Thyroid gland (tissue), 4 donors: ENCODE data around the gene DSCAM. TPM values are rescaled to one million over a fixed set of nuclear protein-coding genes. Genes with fewer than 3 reads are reported as not detected.

Experiments
- DNase-seq, 2 donors: peaks; one replicate each; pipeline ENCODE4 v3.0.0-alpha.2; 2019
- H3K27ac ChIP-seq, 3 donors: fragments of 200-600 bp; sonication (generic); 1 replicate in 2 of 3; 2 replicates in 1 of 3; pipeline ENCODE4 v1.5.1; 2016 to 2019; ENCODE audit warnings: mild to moderate bottlenecking in 1 of 3, moderate library complexity in 1 of 3
- H3K27me3 ChIP-seq: fragments of 200-600 bp; sonication (generic); one replicate; pipeline ENCODE4 v1.5.1; 2019
- H3K36me3 ChIP-seq, 2 donors: fragments of 200-600 bp; sonication (generic); one replicate each; pipeline ENCODE4 v1.5.1; 2016 to 2019
- H3K4me1 ChIP-seq, 2 donors: fragments of 200-600 bp; sonication (generic); one replicate each; pipeline ENCODE4 v1.5.1; 2017 to 2019
- H3K4me3 ChIP-seq, 3 donors: fragments of 200-600 bp; sonication (generic); replicated peaks in 1 of 3; 1 replicate in 2 of 3; 2 replicates in 1 of 3; pipeline ENCODE4 v1.5.1; 2016; ENCODE audit warnings: mild to moderate bottlenecking in 1 of 3
- H3K9me3 ChIP-seq: fragments of 200-600 bp; sonication (generic); one replicate; pipeline ENCODE4 v1.5.1; 2017
- CTCF ChIP-seq, 6 experiments: fragments of 200-600 bp in 3 of 6; fragments of 450-650 bp in 3 of 6; sonication (generic) in 3 of 6; IDR thresholded peaks; one replicate each; pipeline ENCODE4 v1.5.1; 2016 to 2019; ENCODE audit warnings: antibody characterized with exemption in 6 of 6, mild to moderate bottlenecking in 2 of 6, inconsistent platforms in 1 of 6, moderate library complexity in 1 of 6
- POLR2A ChIP-seq, 2 donors: fragments of 450-650 bp; IDR thresholded peaks; one replicate each; pipeline ENCODE4 v1.6.1; 2017; ENCODE audit warnings: antibody characterized with exemption in 2 of 2, mild to moderate bottlenecking in 2 of 2, moderate library complexity in 1 of 2
- WGBS, 2 donors: methylation state at CpG; one replicate each; pipeline ENCODE4 v1.1.5; 2017; 5-methylcytosine and 5-hydroxymethylcytosine counted together
- intact Hi-C: fragments of 100-400 bp; cut with DNase I; formaldehyde crosslinking; loops from one replicate; pipeline ENCODE4 v1.15.1; 2023
- total RNA-seq, 4 donors: library from RNA; depleted of rRNA; stranded (reverse); fragments of >200 nt; gene quantifications; one replicate each; pipeline ENCODE4 v1.2.3, GENCODE V29; 2016

Gene DSCAM
- total RNA-seq, 4 donors from 2014 or later = 0.20 TPM; not detected in 3

DNA sequence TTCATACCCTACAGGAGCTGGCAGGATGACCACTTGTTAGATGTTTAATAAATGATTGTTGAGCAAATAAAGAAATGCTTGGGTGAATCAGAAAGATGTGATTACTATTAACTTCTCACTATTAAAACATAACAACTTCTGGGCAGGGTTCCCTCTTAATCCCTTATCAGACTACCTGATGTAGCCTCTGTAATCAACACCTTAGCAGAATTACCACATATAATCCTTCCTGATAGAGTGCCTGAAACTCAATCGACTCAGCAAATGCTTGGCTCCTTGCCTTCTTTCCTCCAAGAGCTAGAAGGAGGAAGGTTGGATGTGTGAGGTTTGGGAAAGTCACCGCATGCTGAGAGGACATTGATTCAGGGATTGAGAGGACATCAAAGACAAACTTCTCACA lies 34.8 kb upstream of the DSCAM start:
- Histone ChIP-seq H3K4me1 (no peaks in the 10 kb centered on the region), H3K36me3 (no peaks in the 10 kb centered on the region), H3K27me3 (no peaks in the 10 kb centered on the region), H3K27ac (no peak overlapping the region), H3K4me3 (no peak overlapping the region), H3K9me3 (no peaks in the 10 kb centered on the region)
- intact Hi-C loops = no loop called here
- 66 to 71% methylated on average over 2 of the region's 2 CpGs for WGBS, 2 donors
- DNase-seq = no peak
- TF ChIP-seq POLR2A (IDR thresholded peaks at IDR 0.05) (no peak), CTCF (IDR thresholded peaks at IDR 0.05) (no peak)

DNA sequence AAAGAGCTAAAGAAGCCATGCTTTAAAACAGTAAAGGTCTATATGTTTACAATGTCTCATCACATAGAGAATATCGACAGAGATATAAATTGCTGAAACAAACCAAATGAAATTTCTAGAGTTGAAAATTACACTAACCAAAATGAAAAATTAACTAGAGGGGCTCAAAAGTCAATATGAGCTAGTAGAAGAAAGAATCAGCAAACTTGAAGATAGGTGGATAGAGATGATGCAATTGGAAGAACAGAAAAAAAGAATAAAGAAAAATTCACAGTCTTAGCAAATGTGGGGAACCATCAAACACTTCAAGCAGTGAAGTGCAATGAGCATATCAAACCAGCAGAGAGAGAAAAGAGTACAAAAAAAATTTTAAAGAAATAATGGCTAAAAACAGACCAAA lies 24.1 kb upstream of the DSCAM start:
- TF ChIP-seq POLR2A (IDR thresholded peaks at IDR 0.05) (no peak), CTCF (IDR thresholded peaks at IDR 0.05) (no peak)
- Histone ChIP-seq H3K27me3 (no peaks in the 10 kb centered on the region), H3K27ac (no peak overlapping the region), H3K4me3 (no peak overlapping the region), H3K36me3 (no peaks in the 10 kb centered on the region), H3K4me1 (no peaks in the 10 kb centered on the region), H3K9me3 (no peaks in the 10 kb centered on the region)
- DNase-seq = no peak
- intact Hi-C loops = no loop called here
- 95% methylated on average over 1 of the region's 1 CpG for WGBS, 2 donors

DNA sequence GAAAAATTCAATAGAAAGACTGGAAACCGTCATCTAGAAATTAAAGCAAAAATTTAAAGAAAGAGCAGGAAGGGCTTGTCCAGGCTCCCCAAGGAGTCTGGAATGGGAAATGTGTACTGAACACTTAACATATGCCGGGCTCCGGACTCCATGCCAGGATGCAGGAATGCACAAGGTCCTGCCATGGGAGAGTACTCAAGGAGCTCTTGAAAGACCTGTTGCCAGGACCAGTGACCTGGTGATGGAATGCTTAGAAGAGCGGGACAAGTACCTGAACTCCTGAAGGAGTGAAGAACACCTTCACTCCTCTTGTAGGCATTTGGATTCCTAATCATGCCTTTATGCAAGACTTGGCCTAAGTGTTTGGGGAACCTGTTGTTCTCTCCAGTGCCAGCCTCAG lies 16.9 kb upstream of the DSCAM start:
- Histone ChIP-seq H3K36me3 (no peaks in the 10 kb centered on the region), H3K4me1 (no peaks in the 10 kb centered on the region), H3K27me3 (no peaks in the 10 kb centered on the region), H3K4me3 (no peak overlapping the region), H3K27ac (no peak overlapping the region), H3K9me3 (no peaks in the 10 kb centered on the region)
- no peak for DNase-seq
- intact Hi-C loops = no loop called here
- TF ChIP-seq POLR2A (IDR thresholded peaks at IDR 0.05) = no peak
- no peak for TF ChIP-seq CTCF (IDR thresholded peaks at IDR 0.05)
- 35 to 39% methylated on average over 4 of the region's 4 CpGs for WGBS, 2 donors

GRCh38 chr21:40858517-40858916 lies 11.6 kb upstream of the DSCAM start:
- no peak for DNase-seq
- TF ChIP-seq POLR2A (IDR thresholded peaks at IDR 0.05) (no peak), CTCF (IDR thresholded peaks at IDR 0.05) (no peak)
- intact Hi-C loops = no loop called here
- no peaks in the 10 kb centered on the region for H3K36me3 ChIP-seq
- H3K4me1 ChIP-seq = no peaks in the 10 kb centered on the region
- no peak overlapping the region for H3K4me3 ChIP-seq
- no peak overlapping the region for H3K27ac ChIP-seq
- H3K27me3 ChIP-seq = no peaks in the 10 kb centered on the region
- no peaks in the 10 kb centered on the region for H3K9me3 ChIP-seq

DNA sequence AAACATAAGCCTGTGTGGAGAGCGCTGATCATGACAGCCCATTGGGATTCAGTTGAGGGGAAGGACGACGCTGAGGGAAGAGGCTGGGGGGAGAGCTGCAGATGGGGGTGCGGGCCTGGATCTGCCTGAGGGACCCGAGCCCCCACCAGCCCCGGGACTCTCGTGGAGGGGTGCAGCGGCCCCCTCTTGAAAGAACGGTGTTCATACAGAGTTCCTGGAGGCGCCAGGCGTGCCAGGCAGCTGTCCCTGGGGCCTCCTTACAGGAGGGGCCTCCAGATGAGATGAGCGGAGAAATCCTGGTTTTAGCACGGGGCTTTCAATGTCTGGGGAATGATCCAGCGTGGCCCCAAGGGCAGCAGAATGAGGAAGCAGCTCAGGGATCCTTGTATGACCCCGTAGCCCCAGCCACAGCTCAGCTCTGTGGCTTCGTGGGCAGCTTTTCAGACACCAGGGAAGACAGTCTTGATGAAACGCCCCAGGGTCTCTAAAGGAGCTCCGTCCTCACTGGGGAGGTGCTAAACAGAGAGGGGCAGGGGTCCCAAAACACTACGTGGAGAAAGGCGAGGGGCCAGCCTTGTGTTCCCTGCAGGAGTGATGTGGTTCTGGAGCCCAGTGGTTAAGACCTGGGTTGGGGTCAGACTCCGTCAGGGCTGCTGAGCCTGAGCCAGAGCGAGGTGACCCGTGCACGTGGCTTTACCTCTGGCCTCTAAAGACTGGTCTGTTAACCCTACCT lies 7.2 kb upstream of the DSCAM start:
- Histone ChIP-seq H3K4me3 (no peak overlapping the region), H3K27ac (no peak overlapping the region), H3K27me3 (no peaks in the 10 kb centered on the region), H3K4me1 (no peaks in the 10 kb centered on the region), H3K9me3 (no peaks in the 10 kb centered on the region), H3K36me3 (no peaks in the 10 kb centered on the region)
- 56 to 72% methylated on average over 19 to 23 of the region's 24 CpGs for WGBS, 2 donors
- TF ChIP-seq POLR2A (IDR thresholded peaks at IDR 0.05) (no peak), CTCF (IDR thresholded peaks at IDR 0.05) (no peak)
- intact Hi-C loops = no loop called here
- DNase-seq = no peak
